H1 (cell line): Measurements from ENCODE around the gene GCK. TPM values are rescaled to one million over a fixed set of nuclear protein-coding genes. Genes with fewer than 3 reads are reported as not detected.

ENCODE experiments used
- KDM1A ChIP-seq: fragments of 200-600, 300-600 bp; sonication (generic); IDR thresholded peaks from 2 replicates; pipeline ENCODE4 v1.7.1; 2016; ENCODE audit warnings: mild to moderate bottlenecking, low read length, borderline replicate concordance
- SP2 ChIP-seq: IDR thresholded peaks from 2 replicates; pipeline ENCODE4 v1.6.1; 2012; ENCODE audit warnings: mild to moderate bottlenecking, low read length, inconsistent platforms
- polyA plus RNA-seq, 7 experiments: library from polyadenylated mRNA; depleted of rRNA in 3 of 7; stranded (reverse) in 5 of 7; unstranded in 2 of 7; fragments of >200 nt in 5 of 7; fragments of 200-250 nt in 2 of 7; gene quantifications; 1 replicate in 5 of 7; 2 replicates in 1 of 7; 4 replicates in 1 of 7; pipeline versions ENCODE4 v1.2.1 to v1.2.3, GENCODE V29; 2011 to 2013; ENCODE audit warnings: missing spikeins in 2 of 7, mixed read lengths in 2 of 7
- total RNA-seq: library from RNA; stranded (reverse); fragmentation: NEBNext Ultra II Directional; extraction: Animal tissue kit (Norgen Biotek cat#: 25700); gene quantifications from 2 replicates; pipeline ENCODE4 v1.2.1, GENCODE V29; 2021

The GCK gene
- total and polyA plus RNA-seq, 2 of the 8 experiments (the other 6 are each of a cell fraction or from before 2014, with no cell fraction given): 2.4 to 4.9 TPM

DNA sequence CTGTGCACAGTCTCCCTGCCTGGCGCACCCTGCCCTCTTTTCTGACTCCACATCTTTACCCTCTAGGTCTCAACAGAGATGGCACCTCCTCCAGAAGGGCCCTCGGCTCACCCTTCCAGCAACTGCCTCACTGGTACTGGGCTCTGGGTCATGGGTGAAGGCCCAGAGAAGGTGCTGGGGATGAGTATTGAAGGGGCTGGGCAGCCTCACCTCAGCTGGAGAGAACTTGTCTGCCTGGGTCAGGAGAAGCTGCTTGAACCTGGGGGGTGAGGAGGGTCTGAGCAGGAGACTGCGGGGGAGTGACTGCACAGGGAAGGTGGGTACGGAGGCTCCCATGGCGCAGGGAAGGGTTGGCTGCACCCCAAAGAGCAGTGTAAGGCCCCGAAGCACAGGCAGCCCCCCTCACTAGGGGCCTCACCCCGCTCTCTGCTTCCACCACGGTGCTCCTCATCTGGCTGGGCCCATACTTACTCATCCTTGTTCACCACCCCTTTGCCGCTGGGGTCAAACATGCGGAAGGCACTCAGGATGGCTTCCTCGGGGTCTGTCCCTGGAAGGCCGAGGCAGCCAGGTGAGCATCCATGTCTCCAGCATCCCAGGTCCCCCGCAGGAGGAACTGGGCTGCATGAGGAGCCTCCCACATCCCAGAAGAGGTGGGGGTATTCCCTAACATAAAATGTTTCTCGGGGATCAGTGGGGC, 49.8 kb downstream of the GCK start (continued):
- TF ChIP-seq SP2 (no peak), KDM1A (no peak)
